COLO829 (cell line): ENCODE results near the gene SPEN.

Source experiments
- DNase-seq: peaks from one replicate; pipeline ENCODE4 v3.0.0; 2012; ENCODE audit warnings: low spot score

SPEN gene

DNA sequence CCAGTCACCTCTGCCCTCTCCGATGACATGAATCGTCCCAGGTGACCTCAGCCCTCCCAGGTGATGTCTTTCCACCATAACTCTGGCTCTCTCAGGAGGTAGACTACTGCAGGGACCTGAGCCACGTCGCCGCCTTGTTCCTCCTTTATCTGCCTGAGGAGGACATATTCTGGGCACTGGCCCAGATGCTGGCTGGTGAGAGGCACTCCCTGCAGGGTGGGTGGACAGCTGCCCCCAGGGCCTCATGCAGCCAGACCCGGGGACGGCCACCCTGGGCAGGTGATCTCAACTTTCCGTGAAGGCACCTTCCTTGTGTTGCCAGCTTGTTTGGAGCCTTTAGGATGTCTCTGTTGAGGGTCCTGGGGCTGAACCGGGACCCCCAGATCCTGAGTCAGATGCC lies 142.3 kb downstream of the SPEN start:
- no peak for DNase-seq
